Osteocyte (in vitro differentiated cells): ENCODE results near the gene TIAL1. TPM values are rescaled to one million over a fixed set of nuclear protein-coding genes. Genes with fewer than 3 reads are reported as not detected.
A peak's percentile ranks its signal among the peaks of the same experiment; 100 is the strongest.
"Not testable (repeated sequence)": the region's sequence is repeated elsewhere in the genome, so short reads cannot be mapped to it uniquely, and the experiment has no call there.

Experiments used
- DNase-seq: peaks from one replicate; pipeline ENCODE4 v3.0.0; 2021; ENCODE audit warnings: mixed read lengths; ENCODE audit not compliant: unreplicated experiment; ENCODE audit errors: extremely low spot score
- H3K27ac Mint-ChIP-seq: one replicate; pipeline ENCODE4 v1.8.0; 2021; ENCODE audit warnings: mild to moderate bottlenecking, mixed read lengths; ENCODE audit not compliant: unreplicated experiment
- H3K27me3 Mint-ChIP-seq: one replicate; pipeline ENCODE4 v1.8.0; 2021; ENCODE audit warnings: mixed read lengths; ENCODE audit not compliant: unreplicated experiment
- H3K36me3 Mint-ChIP-seq: one replicate; pipeline ENCODE4 v1.8.0; 2021; ENCODE audit warnings: mixed read lengths; ENCODE audit not compliant: unreplicated experiment
- H3K4me1 Mint-ChIP-seq: one replicate; pipeline ENCODE4 v1.8.0; 2021; ENCODE audit warnings: mixed read lengths; ENCODE audit not compliant: unreplicated experiment
- H3K4me3 Mint-ChIP-seq: one replicate; pipeline ENCODE4 v1.8.0; 2021; ENCODE audit warnings: mild to moderate bottlenecking, moderate library complexity, mixed read lengths; ENCODE audit not compliant: unreplicated experiment
- H3K9me3 Mint-ChIP-seq: one replicate; pipeline ENCODE4 v1.8.0; 2021; ENCODE audit warnings: mixed read lengths; ENCODE audit not compliant: unreplicated experiment
- CTCF ChIP-seq: fragments of 200-600 bp; sonication (generic); IDR thresholded peaks from 2 replicates; pipeline ENCODE4 v1.5.0; 2021; ENCODE audit warnings: antibody characterized with exemption, mild to moderate bottlenecking, moderate library complexity
- total RNA-seq: library from RNA; stranded (reverse); gene quantifications from 2 replicates; pipeline ENCODE4 v1.2.1, GENCODE V29; 2021

Gene TIAL1
- total RNA-seq, 1 donor from 2014 or later: 133 TPM

GRCh38 chr10:119535837-119536507, 60.8 kb downstream of the TIAL1 start:
- no peak overlapping the region for H3K27ac Mint-ChIP-seq
- H3K4me1 Mint-ChIP-seq: peaks cover 29% of the 10 kb centered on the region
- no peak overlapping the region for H3K4me3 Mint-ChIP-seq
- no peaks in the 10 kb centered on the region for H3K9me3 Mint-ChIP-seq
- H3K27me3 Mint-ChIP-seq: no peaks in the 10 kb centered on the region
- no peak for DNase-seq
- TF ChIP-seq CTCF: no peak
- no peaks in the 10 kb centered on the region for H3K36me3 Mint-ChIP-seq

GRCh38 chr10:119535305-119535704, 61.5 kb downstream of the TIAL1 start:
- Mint-ChIP-seq H3K27me3 (no peaks in the 10 kb centered on the region), H3K36me3 (no peaks in the 10 kb centered on the region), H3K27ac (no peak overlapping the region), H3K9me3 (no peaks in the 10 kb centered on the region), H3K4me3 (no peak overlapping the region), H3K4me1 (peaks cover 30% of the 10 kb centered on the region)
- TF ChIP-seq CTCF: no peak
- DNase-seq: no peak

DNA sequence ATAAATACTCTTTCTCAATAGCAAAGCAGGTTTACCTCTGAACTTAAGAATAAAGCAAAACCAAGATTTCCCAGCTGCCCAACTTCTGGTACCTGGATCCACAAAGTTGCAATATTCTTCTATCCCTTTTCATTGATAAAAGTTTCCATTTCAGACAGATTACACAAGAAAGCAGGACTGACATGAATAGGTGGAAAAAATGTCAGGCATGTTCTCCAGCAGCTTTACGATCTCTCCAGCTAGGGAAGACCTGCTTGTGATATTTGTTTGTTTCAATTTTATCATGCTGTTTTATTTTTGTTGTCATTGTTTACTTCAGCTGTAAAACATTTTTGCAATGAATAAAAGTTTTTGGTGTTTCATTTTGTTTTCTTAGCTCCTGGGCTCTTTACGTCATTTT, 63.3 kb downstream of the TIAL1 start:
- Mint-ChIP-seq H3K27me3 (no peaks in the 10 kb centered on the region), H3K27ac (no peak overlapping the region), H3K4me3 (no peak overlapping the region), H3K4me1 (peaks cover 26% of the 10 kb centered on the region), H3K9me3 (no peaks in the 10 kb centered on the region), H3K36me3 (no peaks in the 10 kb centered on the region)
- DNase-seq: no peak
- no peak for TF ChIP-seq CTCF

DNA sequence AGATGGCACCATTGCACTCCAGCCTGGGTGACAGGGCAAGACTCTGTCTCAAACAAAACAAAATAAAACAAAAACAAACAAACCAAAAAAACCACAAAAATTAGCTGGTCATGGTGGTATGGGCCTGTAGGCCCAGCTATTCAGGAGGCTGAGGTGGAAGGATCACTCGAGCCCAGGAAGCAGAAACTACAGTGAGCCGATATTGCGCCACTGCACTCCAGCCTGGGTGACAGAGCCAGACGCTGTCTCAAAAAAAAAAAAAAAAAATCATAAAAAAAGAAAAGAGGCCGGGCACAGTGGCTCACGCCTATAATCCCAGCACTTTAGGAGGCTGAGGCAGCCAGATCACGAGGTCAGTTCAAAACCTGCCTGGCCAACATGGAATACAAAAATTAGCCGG, 64.0 kb downstream of the TIAL1 start:
- H3K27me3 Mint-ChIP-seq, H3K27ac Mint-ChIP-seq, H3K9me3 Mint-ChIP-seq, H3K36me3 Mint-ChIP-seq, H3K4me3 Mint-ChIP-seq, DNase-seq: not testable (repeated sequence)
- peaks cover 26% of the 10 kb centered on the region for H3K4me1 Mint-ChIP-seq

DNA sequence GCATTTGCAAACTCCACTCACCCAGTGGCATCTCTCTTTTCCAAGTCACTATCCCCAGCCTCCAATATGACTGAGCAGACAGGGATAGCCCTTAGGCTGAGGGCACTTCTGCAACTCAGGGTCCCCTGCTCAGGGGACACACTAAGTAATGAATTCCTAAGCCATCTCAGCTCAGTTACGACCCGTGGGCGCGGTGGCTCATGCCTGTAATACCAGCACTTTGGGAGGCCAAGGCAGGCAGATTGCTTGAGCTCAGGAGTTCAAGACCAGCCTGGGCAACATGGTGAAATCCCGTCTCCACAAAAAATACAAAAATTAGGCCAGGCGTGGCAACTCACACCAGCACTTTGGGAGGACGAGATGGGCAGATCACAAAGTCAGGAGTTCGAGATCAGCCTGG, 64.5 kb downstream of the TIAL1 start:
- H3K36me3 Mint-ChIP-seq, H3K4me3 Mint-ChIP-seq, DNase-seq, H3K9me3 Mint-ChIP-seq, H3K27me3 Mint-ChIP-seq, H3K27ac Mint-ChIP-seq: not testable (repeated sequence)
- H3K4me1 Mint-ChIP-seq: peaks cover 31% of the 10 kb centered on the region

- peaks cover 37% of the 10 kb centered on the region for H3K4me1 Mint-ChIP-seq
- H3K27me3 Mint-ChIP-seq: no peaks in the 10 kb centered on the region
- H3K4me3 Mint-ChIP-seq: no peak overlapping the region
- no peaks in the 10 kb centered on the region for H3K9me3 Mint-ChIP-seq
- DNase-seq: no peak
- TF ChIP-seq CTCF: no peak
- no peak overlapping the region for H3K27ac Mint-ChIP-seq
- H3K36me3 Mint-ChIP-seq: no peaks in the 10 kb centered on the region
Observed at GRCh38 chr10:119531067-119531466, 65.7 kb downstream of the TIAL1 start.

DNA sequence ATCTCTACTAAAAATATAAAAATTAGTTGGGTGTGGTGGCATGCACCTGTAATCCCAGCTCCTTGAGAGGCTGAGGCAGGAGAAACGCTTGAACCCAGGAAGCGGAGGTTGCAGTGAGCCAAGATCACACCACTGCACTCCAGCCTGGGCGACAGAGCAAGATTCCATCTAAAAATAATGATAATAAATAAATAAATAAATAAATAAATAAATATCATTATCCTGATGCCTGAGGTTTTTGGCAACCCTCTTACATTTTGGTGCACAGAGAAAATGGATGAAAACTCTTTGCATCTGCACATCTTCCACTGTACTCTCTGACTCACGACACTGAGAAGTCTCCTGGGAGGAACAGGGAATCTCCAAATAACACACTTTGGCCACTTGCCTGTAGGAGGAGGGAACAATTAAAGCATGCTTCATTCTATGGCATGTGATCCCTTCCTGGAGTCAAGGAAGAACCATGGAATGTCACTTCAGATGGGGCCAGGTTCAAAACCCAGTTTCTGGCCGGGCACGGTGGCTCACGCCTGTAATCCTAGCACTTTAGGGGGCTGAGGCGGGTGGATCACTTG, 68.0 kb downstream of the TIAL1 start:
- H3K9me3 Mint-ChIP-seq, DNase-seq, H3K27me3 Mint-ChIP-seq, H3K36me3 Mint-ChIP-seq, H3K4me3 Mint-ChIP-seq: not testable (repeated sequence)
- H3K4me1 Mint-ChIP-seq: peaks cover 42% of the 10 kb centered on the region
- peak overlapping the region; percentile 23 for H3K27ac Mint-ChIP-seq
